ENCODE measurements around the gene AOPEP.

The AOPEP gene

DNA sequence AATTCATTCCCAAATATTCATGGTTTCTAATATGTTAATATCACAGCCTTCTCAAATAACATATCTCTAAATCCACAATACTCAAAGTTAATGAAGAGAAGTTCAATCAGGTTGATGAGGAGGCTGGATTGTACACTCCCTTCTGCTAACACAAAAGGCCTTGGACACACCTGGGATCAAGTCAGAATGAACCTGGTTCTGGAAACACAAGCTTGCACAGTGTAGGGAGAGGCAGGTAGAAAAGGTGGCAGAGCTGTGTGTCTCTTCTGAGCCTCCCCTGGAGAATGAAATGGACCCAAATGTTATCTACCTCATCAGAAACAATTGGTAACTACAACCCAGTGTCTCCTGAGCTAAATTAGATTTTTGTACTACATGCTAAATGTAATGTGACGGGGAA, 46.5 kb upstream of the AOPEP start:
- TF ChIP-seq EZH2phosphoT487 (conservative IDR thresholded peaks at IDR 0.05; ENCODE audit: low read length) = no peak
- TF ChIP-seq, protein P1, sequence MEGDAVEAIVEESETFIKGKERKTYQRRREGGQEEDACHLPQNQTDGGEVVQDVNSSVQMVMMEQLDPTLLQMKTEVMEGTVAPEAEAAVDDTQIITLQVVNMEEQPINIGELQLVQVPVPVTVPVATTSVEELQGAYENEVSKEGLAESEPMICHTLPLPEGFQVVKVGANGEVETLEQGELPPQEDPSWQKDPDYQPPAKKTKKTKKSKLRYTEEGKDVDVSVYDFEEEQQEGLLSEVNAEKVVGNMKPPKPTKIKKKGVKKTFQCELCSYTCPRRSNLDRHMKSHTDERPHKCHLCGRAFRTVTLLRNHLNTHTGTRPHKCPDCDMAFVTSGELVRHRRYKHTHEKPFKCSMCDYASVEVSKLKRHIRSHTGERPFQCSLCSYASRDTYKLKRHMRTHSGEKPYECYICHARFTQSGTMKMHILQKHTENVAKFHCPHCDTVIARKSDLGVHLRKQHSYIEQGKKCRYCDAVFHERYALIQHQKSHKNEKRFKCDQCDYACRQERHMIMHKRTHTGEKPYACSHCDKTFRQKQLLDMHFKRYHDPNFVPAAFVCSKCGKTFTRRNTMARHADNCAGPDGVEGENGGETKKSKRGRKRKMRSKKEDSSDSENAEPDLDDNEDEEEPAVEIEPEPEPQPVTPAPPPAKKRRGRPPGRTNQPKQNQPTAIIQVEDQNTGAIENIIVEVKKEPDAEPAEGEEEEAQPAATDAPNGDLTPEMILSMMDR (IDR thresholded peaks at IDR 0.05; ENCODE audit: insufficient read depth, low read length, poor library complexity, severe bottlenecking) = no peak

DNA sequence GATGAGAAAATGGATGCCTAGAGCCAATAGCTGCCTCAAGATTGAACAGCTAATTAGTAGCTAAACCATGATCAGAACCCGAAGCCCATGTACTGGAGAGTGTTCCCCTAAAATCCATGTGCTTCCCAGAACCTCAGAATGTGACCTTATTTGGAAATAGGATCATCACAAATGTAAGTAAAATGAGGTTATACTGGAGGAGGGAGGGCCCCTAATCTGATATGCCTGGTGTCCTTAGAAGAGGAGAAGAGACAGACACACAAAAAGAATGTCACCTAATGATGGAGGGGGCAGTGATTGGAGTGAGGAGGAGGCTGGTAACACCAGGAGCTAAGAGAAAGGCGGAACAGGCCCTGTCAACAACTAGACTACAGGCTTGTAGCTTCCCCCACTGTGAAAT, 45.9 kb upstream of the AOPEP start:
- no peaks in the 10 kb centered on the region for H3K79me2 ChIP-seq (ENCODE audit: insufficient read depth, low read length)
- TF ChIP-seq, protein P1 (IDR thresholded peaks at IDR 0.05; ENCODE audit: insufficient read depth, low read length, poor library complexity, severe bottlenecking) = no peak
- TF ChIP-seq EZH2phosphoT487 (conservative IDR thresholded peaks at IDR 0.05; ENCODE audit: low read length) = no peak
- H3K27me3 ChIP-seq (ENCODE audit: low read length) = no peaks in the 10 kb centered on the region
- H3K27ac ChIP-seq (ENCODE audit: low read depth, low read length) = no peak overlapping the region
- H3K36me3 ChIP-seq (ENCODE audit: low read length) = no peaks in the 10 kb centered on the region
- no peaks in the 10 kb centered on the region for H4K20me1 ChIP-seq (ENCODE audit: low read depth, low read length)
- H3K9ac ChIP-seq (ENCODE audit: low read length) = no peak overlapping the region
- H3K9me3 ChIP-seq (ENCODE audit: insufficient read depth, low read length) = no peaks in the 10 kb centered on the region
- no peak overlapping the region for H3K4me3 ChIP-seq (ENCODE audit: insufficient read depth, low read length, poor library complexity, severe bottlenecking)
- no peaks in the 10 kb centered on the region for H3K9me2 ChIP-seq (replicated peaks; ENCODE audit: insufficient read depth, low read length)
- no peak overlapping the region for H2AFZ ChIP-seq (ENCODE audit: low read depth, low read length, severe bottlenecking)
- no peak overlapping the region for H3K4me2 ChIP-seq (ENCODE audit: low read depth, low read length, poor library complexity, severe bottlenecking)
- H3F3A ChIP-seq (ENCODE audit: insufficient read depth) = no peaks in the 10 kb centered on the region

More for the DNA sequence above, 46.5 kb upstream of the AOPEP start:
- H3K9me2 ChIP-seq (replicated peaks; ENCODE audit: insufficient read depth, low read length) = no peaks in the 10 kb centered on the region
- no peak overlapping the region for H3K9ac ChIP-seq (ENCODE audit: low read length)
- no peaks in the 10 kb centered on the region for H3K79me2 ChIP-seq (ENCODE audit: insufficient read depth, low read length)
- H3K27me3 ChIP-seq (ENCODE audit: low read length) = no peaks in the 10 kb centered on the region
- H4K20me1 ChIP-seq (ENCODE audit: low read depth, low read length) = no peaks in the 10 kb centered on the region
- H3K9me3 ChIP-seq (ENCODE audit: insufficient read depth, low read length) = no peaks in the 10 kb centered on the region
- H3K27ac ChIP-seq (ENCODE audit: low read depth, low read length) = no peak overlapping the region
- H3K36me3 ChIP-seq (ENCODE audit: low read length) = no peaks in the 10 kb centered on the region
- H2AFZ ChIP-seq (ENCODE audit: low read depth, low read length, severe bottlenecking) = no peak overlapping the region
- no peaks in the 10 kb centered on the region for H3F3A ChIP-seq (ENCODE audit: insufficient read depth)
- no peak overlapping the region for H3K4me2 ChIP-seq (ENCODE audit: low read depth, low read length, poor library complexity, severe bottlenecking)
- no peak overlapping the region for H3K4me3 ChIP-seq (ENCODE audit: insufficient read depth, low read length, poor library complexity, severe bottlenecking)

DNA sequence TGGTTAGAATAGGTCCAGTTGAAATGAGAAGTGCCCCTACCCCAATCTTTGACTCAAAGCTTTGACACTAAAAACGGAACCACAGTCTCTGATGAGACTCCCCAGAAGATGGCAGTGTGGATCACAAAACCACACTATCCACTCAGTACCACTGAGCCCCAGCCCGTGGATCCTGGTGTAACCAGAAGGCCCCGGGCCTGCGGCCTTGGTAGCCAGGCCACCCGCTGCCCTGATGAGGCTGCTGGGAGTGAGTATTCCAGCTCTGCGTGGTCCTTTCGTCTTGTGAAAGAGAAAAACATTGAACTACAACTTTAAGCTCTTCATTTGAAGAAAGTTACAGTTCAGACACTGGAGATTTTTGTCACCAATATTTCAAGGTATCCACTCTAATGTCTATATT, 45.0 kb upstream of the AOPEP start:
- Histone ChIP-seq H3F3A (ENCODE audit: insufficient read depth) (no peaks in the 10 kb centered on the region), H3K27me3 (ENCODE audit: low read length) (no peaks in the 10 kb centered on the region), H3K36me3 (ENCODE audit: low read length) (no peaks in the 10 kb centered on the region), H3K9me2 (replicated peaks; ENCODE audit: insufficient read depth, low read length) (no peaks in the 10 kb centered on the region), H3K79me2 (ENCODE audit: insufficient read depth, low read length) (no peaks in the 10 kb centered on the region), H3K27ac (ENCODE audit: low read depth, low read length) (no peak overlapping the region), H3K4me3 (ENCODE audit: insufficient read depth, low read length, poor library complexity, severe bottlenecking) (no peak overlapping the region), H4K20me1 (ENCODE audit: low read depth, low read length) (no peaks in the 10 kb centered on the region), H3K9me3 (ENCODE audit: insufficient read depth, low read length) (no peaks in the 10 kb centered on the region), H2AFZ (ENCODE audit: low read depth, low read length, severe bottlenecking) (peak overlapping the region; percentile 80), H3K4me2 (ENCODE audit: low read depth, low read length, poor library complexity, severe bottlenecking) (no peak overlapping the region), H3K9ac (ENCODE audit: low read length) (no peak overlapping the region)
- TF ChIP-seq, protein P1 (IDR thresholded peaks at IDR 0.05; ENCODE audit: insufficient read depth, low read length, poor library complexity, severe bottlenecking) = peak; percentile 66
- no peak for TF ChIP-seq EZH2phosphoT487 (conservative IDR thresholded peaks at IDR 0.05; ENCODE audit: low read length)

All from SU-DHL-6 (cell line).